Left kidney (tissue), 2 donors: Measurements from ENCODE around the gene DDX1. TPM values are rescaled to one million over a fixed set of nuclear protein-coding genes. Genes with fewer than 3 reads are reported as not detected.
"Not testable (repeated sequence)": the region's sequence is repeated elsewhere in the genome, so short reads cannot be mapped to it uniquely, and the experiment has no call there.

Source experiments
- DNase-seq: peaks from one replicate; pipeline ENCODE4 v3.0.0-alpha.2; 2013
- polyA plus RNA-seq: library from polyadenylated mRNA; unstranded; fragments of 120-200 nt; gene quantifications from one replicate; pipeline ENCODE4 v1.2.1, GENCODE V29; 2013; ENCODE audit not compliant: insufficient read length

DDX1 gene
- polyA plus RNA-seq, 1 donor: 192 TPM

DNA sequence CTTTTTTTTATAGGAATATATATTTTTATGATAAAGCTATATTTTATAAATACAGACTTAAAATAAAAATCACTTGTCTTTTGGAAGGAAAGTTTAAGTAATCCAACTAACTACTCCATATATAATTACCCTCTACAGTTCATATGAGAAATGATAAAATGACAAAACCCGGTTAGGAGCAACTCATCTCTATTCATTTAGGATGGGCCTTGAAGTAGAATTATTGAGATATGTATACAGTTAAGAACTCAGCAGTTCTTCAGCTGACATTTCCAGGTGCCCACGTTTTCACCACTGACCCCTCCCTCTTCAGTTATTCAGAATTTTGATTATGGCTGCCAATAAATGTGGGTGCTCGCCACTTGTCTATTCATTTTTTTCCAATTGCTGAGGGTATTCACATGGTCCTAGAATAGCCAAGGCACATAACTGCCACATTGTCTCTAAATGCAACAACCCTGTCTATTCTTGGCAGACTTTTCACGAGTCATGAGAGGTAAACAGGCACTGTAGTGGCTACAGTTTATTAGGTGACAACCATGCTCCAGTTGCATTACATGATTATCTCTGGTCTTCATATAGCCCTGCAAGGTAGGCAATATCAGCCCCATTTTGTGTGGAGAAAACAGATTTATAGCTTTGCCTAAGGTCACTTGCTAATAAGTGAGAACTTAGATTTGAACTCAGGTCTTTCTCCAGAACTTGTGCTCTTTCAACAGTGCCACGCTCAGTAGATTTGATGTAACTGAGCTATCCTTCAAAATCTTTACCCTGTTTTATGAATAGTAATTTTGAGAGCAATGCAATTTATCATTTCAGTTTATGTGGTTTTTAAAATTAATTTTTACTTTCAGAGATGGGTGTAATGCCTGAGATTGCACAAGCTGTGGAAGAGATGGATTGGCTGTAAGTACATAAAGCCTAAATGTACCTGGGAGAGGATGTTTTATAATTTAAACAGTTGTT is 2.9 kb downstream of the DDX1 start:
- no peak for DNase-seq

GRCh38 chr2:15595342-15595905 is 3.8 kb downstream of the DDX1 start:
- DNase-seq: no peak

DNA sequence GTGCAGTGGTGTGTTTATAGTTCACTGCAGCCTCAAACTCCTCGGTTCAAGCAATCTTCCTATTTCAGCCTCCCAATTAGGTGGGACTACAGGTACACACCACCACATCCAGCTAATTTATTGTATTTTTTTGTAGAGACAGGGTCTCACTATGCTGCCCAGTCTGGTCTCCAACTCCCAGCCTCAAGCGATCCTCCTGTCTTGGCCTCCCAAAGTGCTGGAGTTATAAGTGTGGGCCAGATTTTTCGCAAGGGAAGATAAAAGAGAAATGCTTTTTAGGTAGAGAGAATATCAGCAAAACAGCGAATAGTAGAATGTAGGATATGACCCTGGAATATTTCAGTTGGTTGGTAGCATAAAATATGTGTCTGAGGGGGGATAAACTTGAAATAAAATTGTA is 4.3 kb downstream of the DDX1 start:
- DNase-seq: no peak

- no peak for DNase-seq
Measured at GRCh38 chr2:15596350-15596749, 4.7 kb downstream of the DDX1 start.

DNA sequence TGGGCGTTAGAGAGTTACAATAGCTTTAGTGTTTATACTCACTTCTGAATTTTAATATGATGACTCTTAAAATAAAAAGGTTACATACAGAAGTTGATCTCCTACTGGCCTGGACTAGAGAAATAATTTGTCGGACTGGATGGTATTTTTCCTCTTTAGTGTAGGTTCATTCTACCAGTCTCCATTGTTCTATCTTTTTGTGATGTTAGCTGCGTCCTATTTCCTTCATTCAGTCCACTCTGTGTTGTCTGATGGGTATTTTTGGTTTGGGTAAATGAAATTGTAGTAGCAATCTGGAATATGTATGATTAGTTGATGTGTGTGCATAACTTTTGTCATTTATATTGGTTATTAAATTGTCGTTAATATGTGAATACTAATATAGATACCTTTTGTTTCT is 5.3 kb downstream of the DDX1 start:
- no peak for DNase-seq

DNA sequence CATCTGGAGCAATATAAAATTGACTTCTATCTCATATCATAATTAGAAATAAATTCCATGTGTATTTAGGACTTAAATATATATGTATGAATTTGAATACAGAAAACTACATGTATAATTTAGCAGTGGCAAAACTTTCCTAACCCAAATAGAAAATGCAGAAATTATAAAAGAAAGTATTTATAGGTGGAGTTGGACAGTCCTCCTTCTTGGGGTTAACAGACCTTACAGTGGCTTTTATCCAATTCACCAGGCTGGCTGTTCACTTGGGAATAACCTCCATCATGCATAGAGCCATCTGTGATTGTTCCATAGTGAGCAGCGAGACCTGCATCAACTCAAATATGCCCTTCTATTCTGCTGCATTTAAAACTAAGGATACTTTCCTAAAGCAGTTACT is 8.3 kb downstream of the DDX1 start:
- DNase-seq: no peak

DNA sequence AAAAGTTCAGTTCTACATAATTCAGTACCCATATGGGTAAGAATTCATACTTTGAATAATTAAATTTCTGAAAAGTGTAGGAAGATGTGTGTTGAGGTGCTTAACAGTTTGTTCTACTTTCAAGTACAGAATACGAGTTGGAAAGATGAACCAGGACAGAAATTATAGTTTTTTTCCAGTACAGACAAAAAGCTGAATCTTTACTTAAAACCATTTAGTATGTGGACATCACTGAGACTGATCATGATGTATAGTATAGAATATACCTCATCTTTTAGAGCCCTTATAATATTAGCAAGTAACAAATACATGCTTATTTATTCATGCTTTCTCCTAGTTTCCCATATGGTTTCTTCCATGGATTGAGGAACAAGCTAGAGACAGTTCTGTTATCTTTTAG is 10.0 kb downstream of the DDX1 start:
- DNase-seq: no peak

GRCh38 chr2:15602393-15602792 is 10.7 kb downstream of the DDX1 start:
- DNase-seq: no peak

GRCh38 chr2:15603044-15603765 is 11.5 kb downstream of the DDX1 start:
- DNase-seq: no peak

DNA sequence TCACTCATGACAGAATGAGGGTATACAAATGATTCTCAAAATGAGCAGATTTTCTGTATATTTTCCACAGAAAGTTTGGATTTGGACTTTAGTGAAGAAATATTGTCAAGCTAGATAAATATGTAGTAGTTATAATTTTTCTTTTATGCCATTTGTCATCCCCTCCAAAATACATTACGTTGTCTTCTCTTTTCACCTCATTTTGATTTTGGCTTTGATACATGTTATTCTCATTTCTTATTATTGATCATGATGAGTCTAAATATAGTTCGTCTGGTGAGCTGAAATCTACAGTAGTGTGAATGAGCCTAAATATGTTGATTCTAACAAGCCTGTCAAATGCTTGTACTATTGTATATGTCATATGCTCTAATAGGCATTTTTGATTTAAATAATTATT is 12.3 kb downstream of the DDX1 start:
- DNase-seq: no peak

DNA sequence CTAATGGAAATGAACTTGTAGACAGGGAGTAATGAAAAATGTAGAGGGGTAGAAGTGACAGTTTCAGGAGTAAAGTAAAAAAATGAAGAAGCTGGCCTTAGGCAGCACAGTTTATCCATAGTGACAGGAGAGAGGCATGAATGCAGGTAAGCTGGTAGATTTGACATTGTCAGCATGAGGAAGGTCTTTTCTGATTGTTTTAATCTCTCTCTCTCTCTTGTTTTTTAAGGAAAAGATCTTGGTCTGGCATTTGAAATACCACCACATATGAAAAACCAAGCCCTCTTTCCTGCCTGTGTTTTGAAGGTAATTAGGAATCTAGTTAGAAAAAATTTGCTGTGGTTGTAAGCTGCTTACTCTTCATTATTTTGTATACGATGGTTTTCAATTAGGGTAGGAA is 14.1 kb downstream of the DDX1 start:
- no peak for DNase-seq

GRCh38 chr2:15606481-15607441 is 15.1 kb downstream of the DDX1 start:
- no peak for DNase-seq

- no peak for DNase-seq
Measured at GRCh38 chr2:15607709-15608391, 16.2 kb downstream of the DDX1 start.

GRCh38 chr2:15608392-15608761 is 16.7 kb downstream of the DDX1 start:
- no peak for DNase-seq

DNA sequence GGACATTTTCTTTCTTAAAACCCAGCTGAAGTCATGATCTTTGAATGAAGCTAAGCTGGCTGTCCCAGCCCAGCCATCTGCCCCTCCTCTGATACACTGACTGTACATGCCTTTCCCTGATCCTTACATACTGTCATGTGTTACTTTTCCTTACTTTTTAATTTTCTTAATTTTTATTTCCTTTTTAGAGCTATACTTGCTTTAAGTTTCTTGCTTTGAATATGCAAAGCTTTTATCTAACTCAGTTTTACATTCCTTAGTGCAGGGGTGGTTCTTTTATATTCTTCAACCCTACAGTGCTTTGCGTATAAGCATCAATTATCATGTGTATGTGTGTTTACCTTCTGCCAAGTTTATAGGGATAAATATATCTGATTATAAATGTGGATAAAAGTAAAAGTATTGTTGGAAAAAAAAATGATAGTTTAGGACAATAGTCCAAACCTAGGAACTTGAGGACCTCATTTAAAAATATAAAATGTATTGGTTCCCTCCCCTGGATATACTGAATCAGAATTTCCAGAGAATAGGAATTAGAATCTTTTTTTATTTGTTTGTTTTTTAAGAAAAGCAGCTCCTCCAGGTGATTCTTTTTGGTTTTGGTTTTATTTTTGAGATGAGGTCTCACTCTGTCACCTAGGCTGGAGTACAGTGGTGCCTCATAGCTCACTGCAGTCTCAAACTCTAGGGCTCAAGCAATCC is 17.8 kb downstream of the DDX1 start:
- DNase-seq: no peak

DNA sequence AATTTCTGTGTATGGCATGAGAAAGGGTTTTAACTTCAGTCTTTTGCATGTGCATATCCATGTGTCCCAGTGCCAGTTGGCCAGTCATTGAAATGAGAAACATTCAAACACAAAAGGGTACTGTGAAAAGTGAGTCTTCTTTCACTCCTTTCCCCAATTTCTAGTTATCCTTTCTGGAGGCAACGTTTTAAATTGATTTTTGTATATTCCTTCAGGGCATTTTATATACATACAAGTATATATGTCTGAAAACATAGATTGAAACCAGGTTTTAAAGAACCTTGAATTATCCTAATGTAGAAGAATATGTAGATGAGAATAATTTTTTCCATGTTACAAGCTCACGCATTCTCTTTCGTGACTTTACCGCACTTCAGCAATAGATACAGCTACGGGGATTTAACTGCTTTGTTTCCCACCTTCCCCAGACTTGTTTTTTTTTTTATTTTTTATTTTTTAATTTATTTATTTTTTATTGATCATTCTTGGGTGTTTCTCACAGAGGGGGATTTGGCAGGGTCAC is 18.8 kb downstream of the DDX1 start:
- no peak for DNase-seq

GRCh38 chr2:15612101-15612500 is 20.4 kb downstream of the DDX1 start:
- not testable (repeated sequence) for DNase-seq

- no peak for DNase-seq
Measured at GRCh38 chr2:15613736-15614429, 22.2 kb downstream of the DDX1 start.

- no peak for DNase-seq
Measured at GRCh38 chr2:15614545-15615300, 23.1 kb downstream of the DDX1 start.
